Panc1 (cell line): Measurements from ENCODE around the gene ACER3.

ENCODE experiments used
- CTCF ChIP-seq: fragments of 450-650 bp; IDR thresholded peaks from 2 replicates; pipeline ENCODE4 v1.5.1; 2017; ENCODE audit warnings: mild to moderate bottlenecking
- REST ChIP-seq, 2 experiments: IDR thresholded peaks; 2 replicates each; pipeline ENCODE4 v1.6.1; 2011 to 2012; ENCODE audit warnings: low read depth in 2 of 2, control low read depth in 1 of 2, low read length in 1 of 2, mild to moderate bottlenecking in 1 of 2, moderate library complexity in 1 of 2; ENCODE audit not compliant: insufficient read depth in 1 of 2

GRCh38 chr11:77042111-77042726, 181.5 kb downstream of the ACER3 start:
- TF ChIP-seq REST (IDR thresholded peaks at IDR 0.05; ENCODE audit: insufficient read depth in 1 of 2, low read depth in 2 of 2, low read length in 1 of 2) (no peak), CTCF (no peak)
